CD4-positive, alpha-beta T cell (primary cell): ENCODE results near the gene CCDC110. TPM values are rescaled to one million over a fixed set of nuclear protein-coding genes. Genes with fewer than 3 reads are reported as not detected.

Experiments
- ATAC-seq: fragments of 200-7000 bp; cut with Tn5 transposase; one replicate; pipeline ENCODE4 v1.10.0; 2022; ENCODE audit warnings: mild to moderate bottlenecking; ENCODE audit not compliant: poor library complexity
- CTCF ChIA-PET: fragments of 350-600 bp; sonication (Branson Sonifier 250); formaldehyde crosslinking; loops from one replicate; lab custom pipeline; 2021; ENCODE audit warnings: antibody characterized with exemption, inconsistent platforms; lab: Charles Lee
- POLR2A ChIA-PET: fragments of 350-600 bp; sonication (Branson Sonifier 250); formaldehyde crosslinking; loops from one replicate; lab custom pipeline; 2021; ENCODE audit warnings: antibody characterized with exemption, inconsistent platforms; lab: Charles Lee
- DNase-seq, 14 experiments: peaks; one replicate each; pipeline ENCODE4 v3.0.0-alpha.2; 2013 to 2020; ENCODE audit warnings: mixed read lengths in 2 of 14
- H3K27ac ChIP-seq, 2 donors: one replicate each; pipeline versions ENCODE4 v1.5.1 to v1.7.0; 2013; ENCODE audit warnings: low read length in 2 of 2, low read depth in 1 of 2, mild to moderate bottlenecking in 1 of 2
- H3K27me3 ChIP-seq, 2 experiments: 1 replicate in 1 of 2; 2 replicates in 1 of 2; pipeline versions ENCODE4 v1.6.1 to v1.7.0; 2013; ENCODE audit warnings: low read length in 2 of 2, control low read depth in 1 of 2, mild to moderate bottlenecking in 1 of 2, moderate library complexity in 1 of 2; ENCODE audit not compliant: insufficient read depth in 2 of 2, control insufficient read depth in 1 of 2
- H3K36me3 ChIP-seq: one replicate; pipeline ENCODE4 v1.6.1; 2013; ENCODE audit warnings: low read length, control low read depth; ENCODE audit not compliant: insufficient read depth
- H3K4me1 ChIP-seq: one replicate; pipeline ENCODE4 v1.6.1; 2013; ENCODE audit warnings: low read length, control low read depth; ENCODE audit not compliant: insufficient read depth
- H3K4me3 ChIP-seq: one replicate; pipeline ENCODE4 v1.5.1; 2013; ENCODE audit warnings: mild to moderate bottlenecking, low read length, moderate library complexity
- H3K9me3 ChIP-seq, 2 experiments: 1 replicate in 1 of 2; 2 replicates in 1 of 2; pipeline versions ENCODE4 v1.6.1 to v1.7.0; 2013; ENCODE audit warnings: low read length in 2 of 2, mild to moderate bottlenecking in 2 of 2, control low read depth in 1 of 2, moderate library complexity in 1 of 2; ENCODE audit not compliant: control insufficient read depth in 1 of 2, insufficient read depth in 1 of 2
- H3K27ac Mint-ChIP-seq: one replicate; pipeline ENCODE4 v1.8.0; 2020; ENCODE audit warnings: mixed read lengths
- H3K27me3 Mint-ChIP-seq: one replicate; pipeline ENCODE4 v1.8.0; 2021; ENCODE audit warnings: mixed read lengths
- H3K36me3 Mint-ChIP-seq: one replicate; pipeline ENCODE4 v1.8.0; 2021; ENCODE audit warnings: low read depth, mixed read lengths
- H3K4me1 Mint-ChIP-seq: one replicate; pipeline ENCODE4 v1.8.0; 2021; ENCODE audit warnings: low read depth, mixed read lengths
- H3K4me3 Mint-ChIP-seq: one replicate; pipeline ENCODE4 v1.8.0; 2020; ENCODE audit warnings: mild to moderate bottlenecking, mixed read lengths
- H3K9me3 Mint-ChIP-seq: one replicate; pipeline ENCODE4 v1.8.0; 2020; ENCODE audit warnings: mixed read lengths
- CTCF ChIP-seq: fragments of 200-600 bp; IDR thresholded peaks from one replicate; pipeline ENCODE4 v1.8.0; 2022; ENCODE audit warnings: antibody characterized with exemption, mild to moderate bottlenecking
- intact Hi-C, 2 experiments: fragments of 100-400 bp; cut with DNase I in 1 of 2; cut with micrococcal nuclease in 1 of 2; formaldehyde crosslinking; loops; one replicate each; pipeline versions ENCODE4 v1.15.1 to v1.9.0; 2023 to 2025; cut with DNase I, micrococcal nuclease
- total RNA-seq, 174 experiments: library from RNA in 2 of 174; stranded (reverse) in 2 of 174; gene quantifications; one replicate each; pipeline ENCODE4 v1.2.3 and lab custom pipeline; 2021 to 2026

Gene CCDC110
- total RNA-seq, 2 experiments from 2014 or later = 0.34 to 0.36 TPM

DNA sequence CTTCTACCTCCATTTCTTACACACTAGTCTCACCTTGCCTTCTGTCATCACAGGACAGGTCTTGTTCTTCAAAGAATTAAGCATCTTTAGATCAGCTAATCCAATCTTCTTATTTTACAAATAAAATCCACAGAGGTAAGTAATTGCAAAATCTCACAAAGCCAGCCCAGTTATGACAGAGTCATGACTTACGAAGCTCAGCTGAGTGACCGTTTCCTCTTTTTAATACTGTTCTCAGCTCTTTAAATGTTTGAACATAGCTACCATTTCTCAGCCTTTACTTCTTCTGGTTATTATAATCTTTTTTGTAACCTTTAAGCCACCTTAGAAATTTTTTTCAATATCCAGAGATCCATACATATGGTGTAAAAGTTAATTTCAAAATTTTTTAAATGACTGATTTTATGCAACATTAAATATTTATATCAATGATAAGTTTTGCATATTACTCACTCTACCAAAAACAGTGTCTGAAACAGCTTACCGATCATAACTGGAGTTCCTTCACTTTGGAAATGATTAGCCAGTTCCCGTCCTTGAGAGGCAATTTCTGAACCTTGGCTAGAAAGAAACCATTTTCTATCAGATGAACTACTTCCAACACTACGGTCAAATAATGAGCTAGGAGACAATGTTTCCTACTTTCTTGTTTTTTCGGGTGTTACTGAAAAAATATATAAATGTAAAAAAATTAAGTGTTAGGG, 66.1 kb downstream of the CCDC110 start:
- no peak for DNase-seq
- Histone ChIP-seq H3K4me3 (no peak overlapping the region), H3K36me3 (peaks cover 48% of the 10 kb centered on the region), H3K9me3 (no peaks in the 10 kb centered on the region), H3K4me1 (no peaks in the 10 kb centered on the region), H3K27me3 (no peaks in the 10 kb centered on the region), H3K27ac (no peak overlapping the region)
- H3K4me1 Mint-ChIP-seq = no peaks in the 10 kb centered on the region
- H3K27ac Mint-ChIP-seq = no peak overlapping the region
- ChIA-PET POLR2A (interaction anchor here (1.7 to 2.0 kb wide), 2 partner anchors 10 to 20 kb away, joined by 5 to 13 read pairs; partner anchors contain the start of genes ANKRD37 and LRP2BP), CTCF (interaction anchor here (1.6 kb wide), 1 partner anchor 9 kb away, joined by 6 read pairs; the partner anchor contains the start of genes ANKRD37 and LRP2BP)
- H3K9me3 Mint-ChIP-seq = no peaks in the 10 kb centered on the region
- no peak for TF ChIP-seq CTCF
- ATAC-seq = no peak
- intact Hi-C loops = no loop called here
- no peaks in the 10 kb centered on the region for H3K27me3 Mint-ChIP-seq
- H3K36me3 Mint-ChIP-seq = peaks cover 66% of the 10 kb centered on the region
- no peak overlapping the region for H3K4me3 Mint-ChIP-seq

- DNase-seq = no peak
- CTCF ChIA-PET = interaction anchor here (2.0 kb wide), 1 partner anchor 21 kb away, joined by 4 read pairs; no protein-coding TSS in a partner anchor
- ATAC-seq = no peak
- Histone ChIP-seq H3K9me3 (no peaks in the 10 kb centered on the region), H3K27ac (no peak overlapping the region), H3K36me3 (peaks cover 43% of the 10 kb centered on the region), H3K27me3 (no peaks in the 10 kb centered on the region), H3K4me3 (no peak overlapping the region), H3K4me1 (no peaks in the 10 kb centered on the region)
- POLR2A ChIA-PET = interaction anchor here (1.6 to 2.0 kb wide), 2 partner anchors 8 to 21 kb away, joined by 4 to 13 read pairs; partner anchors contain the start of genes ANKRD37 and LRP2BP
- Mint-ChIP-seq H3K4me3 (no peak overlapping the region), H3K27ac (no peak overlapping the region), H3K36me3 (peaks cover 72% of the 10 kb centered on the region), H3K4me1 (no peaks in the 10 kb centered on the region), H3K9me3 (no peaks in the 10 kb centered on the region), H3K27me3 (no peaks in the 10 kb centered on the region)
- intact Hi-C loops = no loop called here
- TF ChIP-seq CTCF = no peak
Observed at GRCh38 chr4:185404031-185404430, 67.5 kb downstream of the CCDC110 start.

DNA sequence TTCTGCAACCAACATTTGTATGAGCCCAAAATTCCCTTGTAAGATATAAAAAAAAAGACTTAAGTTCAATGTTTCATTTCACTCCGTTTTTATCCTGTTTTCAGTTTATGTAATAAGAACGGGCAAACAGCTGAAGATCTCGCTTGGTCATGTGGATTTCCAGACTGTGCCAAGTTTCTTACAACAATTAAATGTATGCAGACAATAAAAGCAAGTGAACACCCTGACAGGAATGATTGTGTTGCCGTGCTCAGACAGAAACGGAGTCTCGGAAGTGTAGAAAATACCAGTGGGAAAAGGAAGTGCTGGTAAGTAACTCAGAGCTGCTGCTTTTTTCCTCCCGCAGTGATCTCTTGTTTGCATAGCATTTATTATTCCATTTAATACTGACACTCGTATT, 72.1 kb downstream of the CCDC110 start:
- peaks cover 51% of the 10 kb centered on the region for H3K36me3 Mint-ChIP-seq
- no peaks in the 10 kb centered on the region for H3K27me3 Mint-ChIP-seq
- no peak for DNase-seq
- H3K4me3 ChIP-seq = no peak overlapping the region
- POLR2A ChIA-PET = no interaction called here
- H3K27ac Mint-ChIP-seq = peak overlapping the region; percentile 25
- H3K9me3 Mint-ChIP-seq = no peaks in the 10 kb centered on the region
- CTCF ChIA-PET = no interaction called here
- H3K4me3 Mint-ChIP-seq = no peak overlapping the region
- no peaks in the 10 kb centered on the region for H3K27me3 ChIP-seq
- H3K9me3 ChIP-seq = no peaks in the 10 kb centered on the region
- no peak overlapping the region for H3K27ac ChIP-seq
- peaks cover 8% of the 10 kb centered on the region for H3K4me1 ChIP-seq
- H3K4me1 Mint-ChIP-seq = peaks cover 14% of the 10 kb centered on the region
- TF ChIP-seq CTCF = no peak
- intact Hi-C loops = loop anchor here (5.0 to 10.0 kb wide), 3 partner anchors 197 to 1895 kb away; partner anchors contain the start of genes CFAP97 (in 1 of the 2), CYP4V2 (in 1 of the 2) and ING2 (in 1 of the 2)
- ATAC-seq = no peak
- H3K36me3 ChIP-seq = peaks cover 17% of the 10 kb centered on the region
